ENCODE results near the gene ECPAS. TPM values are rescaled to one million over a fixed set of nuclear protein-coding genes. Genes with fewer than 3 reads are reported as not detected.

Gene ECPAS
- total and polyA plus RNA-seq, 2 experiments from 2014 or later = 32.1 to 65.6 TPM

DNA sequence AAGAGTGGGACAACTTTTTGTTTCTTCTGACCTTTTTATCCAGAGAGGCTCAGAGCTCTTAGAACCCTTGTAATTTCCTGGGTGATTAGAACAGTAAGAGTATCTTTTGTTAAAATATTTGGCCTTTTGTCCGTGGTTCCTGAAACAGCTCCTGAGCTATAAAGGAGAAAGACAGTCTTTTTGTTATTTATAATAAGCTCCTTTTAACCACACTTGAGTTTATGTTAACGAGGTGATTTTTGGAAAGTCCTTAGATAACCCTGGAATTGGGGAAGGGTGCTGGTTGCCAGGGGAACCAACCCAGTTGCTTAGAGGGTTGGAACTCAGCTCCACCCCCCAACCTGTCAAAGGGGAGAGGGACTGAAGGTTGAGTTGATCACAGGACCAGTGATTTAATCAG lies 45.6 kb upstream of the ECPAS start:
- Histone ChIP-seq H3K36me3 (replicated peaks; ENCODE audit: insufficient read depth, low read depth) (no peaks in the 10 kb centered on the region), H3K27me3 (no peaks in the 10 kb centered on the region), H3K27ac (no peak overlapping the region), H3K9me3 (ENCODE audit: low read depth) (no peaks in the 10 kb centered on the region), H3K9me2 (replicated peaks; ENCODE audit: insufficient read depth) (no peaks in the 10 kb centered on the region), H2AFZ (no peak overlapping the region), H3K4me2 (no peak overlapping the region), H3K4me1 (ENCODE audit: insufficient read depth) (no peaks in the 10 kb centered on the region), H4K20me1 (ENCODE audit: insufficient read depth, poor library complexity, severe bottlenecking) (no peaks in the 10 kb centered on the region), H3K4me3 (no peak overlapping the region), H3K79me2 (peaks cover 2% of the 10 kb centered on the region)
- TF ChIP-seq EZH2phosphoT487 (IDR thresholded peaks at IDR 0.05; ENCODE audit: low read depth, severe bottlenecking, unreplicated experiment) (no peak), EZH2 (IDR thresholded peaks at IDR 0.05; ENCODE audit: borderline replicate concordance) (no peak)
- TF ChIP-seq, protein P1, sequence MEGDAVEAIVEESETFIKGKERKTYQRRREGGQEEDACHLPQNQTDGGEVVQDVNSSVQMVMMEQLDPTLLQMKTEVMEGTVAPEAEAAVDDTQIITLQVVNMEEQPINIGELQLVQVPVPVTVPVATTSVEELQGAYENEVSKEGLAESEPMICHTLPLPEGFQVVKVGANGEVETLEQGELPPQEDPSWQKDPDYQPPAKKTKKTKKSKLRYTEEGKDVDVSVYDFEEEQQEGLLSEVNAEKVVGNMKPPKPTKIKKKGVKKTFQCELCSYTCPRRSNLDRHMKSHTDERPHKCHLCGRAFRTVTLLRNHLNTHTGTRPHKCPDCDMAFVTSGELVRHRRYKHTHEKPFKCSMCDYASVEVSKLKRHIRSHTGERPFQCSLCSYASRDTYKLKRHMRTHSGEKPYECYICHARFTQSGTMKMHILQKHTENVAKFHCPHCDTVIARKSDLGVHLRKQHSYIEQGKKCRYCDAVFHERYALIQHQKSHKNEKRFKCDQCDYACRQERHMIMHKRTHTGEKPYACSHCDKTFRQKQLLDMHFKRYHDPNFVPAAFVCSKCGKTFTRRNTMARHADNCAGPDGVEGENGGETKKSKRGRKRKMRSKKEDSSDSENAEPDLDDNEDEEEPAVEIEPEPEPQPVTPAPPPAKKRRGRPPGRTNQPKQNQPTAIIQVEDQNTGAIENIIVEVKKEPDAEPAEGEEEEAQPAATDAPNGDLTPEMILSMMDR (IDR thresholded peaks at IDR 0.05; ENCODE audit: poor library complexity) = no peak
- no peak for DNase-seq (ENCODE audit: low spot score)
- WGBS (ENCODE audit: low lambda C conversion rate, missing lambda C conversion rate) = 33% methylated on average over 2 of the region's 2 CpGs

DNA sequence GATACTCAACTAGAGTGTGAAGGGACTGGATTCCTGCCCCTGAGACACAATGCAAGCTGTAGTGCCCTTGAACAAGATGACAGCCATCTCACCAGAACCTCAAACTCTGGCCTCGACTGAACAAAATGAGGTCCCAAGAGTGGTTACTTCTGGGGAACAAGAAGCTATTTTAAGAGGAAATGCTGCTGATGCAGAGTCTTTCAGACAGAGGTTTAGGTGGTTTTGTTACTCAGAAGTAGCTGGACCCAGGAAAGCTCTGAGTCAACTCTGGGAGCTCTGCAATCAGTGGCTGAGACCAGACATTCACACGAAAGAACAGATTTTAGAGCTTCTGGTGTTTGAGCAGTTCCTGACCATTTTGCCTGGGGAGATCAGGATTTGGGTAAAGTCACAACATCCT lies 43.2 kb upstream of the ECPAS start:
- no peak for DNase-seq (ENCODE audit: low spot score)
- Histone ChIP-seq H3K36me3 (replicated peaks; ENCODE audit: insufficient read depth, low read depth) (no peaks in the 10 kb centered on the region), H3K79me2 (peaks cover 2% of the 10 kb centered on the region), H2AFZ (no peak overlapping the region), H3K4me3 (no peak overlapping the region), H4K20me1 (ENCODE audit: insufficient read depth, poor library complexity, severe bottlenecking) (no peaks in the 10 kb centered on the region), H3K27ac (no peak overlapping the region), H3K4me1 (ENCODE audit: insufficient read depth) (no peaks in the 10 kb centered on the region), H3K4me2 (no peak overlapping the region), H3K9me3 (ENCODE audit: low read depth) (no peaks in the 10 kb centered on the region), H3K9me2 (replicated peaks; ENCODE audit: insufficient read depth) (no peaks in the 10 kb centered on the region), H3K27me3 (no peaks in the 10 kb centered on the region)
- TF ChIP-seq, protein P1 (IDR thresholded peaks at IDR 0.05; ENCODE audit: poor library complexity) = no peak
- TF ChIP-seq EZH2 (IDR thresholded peaks at IDR 0.05; ENCODE audit: borderline replicate concordance) (no peak), EZH2phosphoT487 (IDR thresholded peaks at IDR 0.05; ENCODE audit: low read depth, severe bottlenecking, unreplicated experiment) (no peak)
- WGBS (ENCODE audit: low lambda C conversion rate, missing lambda C conversion rate) = 90% methylated on average over 2 of the region's 2 CpGs

GRCh38 chr9:111525056-111525977 lies 41.1 kb upstream of the ECPAS start, which contains the start of gene ZNF483:
Gene ZNF483 (plus strand): TSS chr9:111525179. CDS start chr9:111527396, 2,217 bp downstream.
- peaks cover 2% of the 10 kb centered on the region for H3K79me2 ChIP-seq
- no peaks in the 10 kb centered on the region for H3K4me1 ChIP-seq (ENCODE audit: insufficient read depth)
- 3% methylated on average over 61 of the region's 66 CpGs for WGBS (ENCODE audit: low lambda C conversion rate, missing lambda C conversion rate)
- no peak for TF ChIP-seq EZH2phosphoT487 (IDR thresholded peaks at IDR 0.05; ENCODE audit: low read depth, severe bottlenecking, unreplicated experiment)
- TF ChIP-seq, protein P1 (IDR thresholded peaks at IDR 0.05; ENCODE audit: poor library complexity) = no peak
- no peaks in the 10 kb centered on the region for H3K9me2 ChIP-seq (replicated peaks; ENCODE audit: insufficient read depth)
- peak within 1 kb of the TSS; percentile 81 for H3K4me3 ChIP-seq
- peak; percentile 90 for DNase-seq (ENCODE audit: low spot score)
- no peaks in the 10 kb centered on the region for H4K20me1 ChIP-seq (ENCODE audit: insufficient read depth, poor library complexity, severe bottlenecking)
- no peaks in the 10 kb centered on the region for H3K36me3 ChIP-seq (replicated peaks; ENCODE audit: insufficient read depth, low read depth)
- H2AFZ ChIP-seq = peak within 1 kb of the TSS; percentile 70
- no peaks in the 10 kb centered on the region for H3K27me3 ChIP-seq
- H3K27ac ChIP-seq = peak within 1 kb of the TSS; percentile 17
- H3K9me3 ChIP-seq (ENCODE audit: low read depth) = no peaks in the 10 kb centered on the region
- H3K4me2 ChIP-seq = peak within 1 kb of the TSS; percentile 87
